Ishikawa (cell line): Measurements from ENCODE around the gene ARHGAP44.

Experiments
- CEBPB ChIP-seq: IDR thresholded peaks from 2 replicates; pipeline ENCODE4 v1.6.1; 2012
- CREB1 ChIP-seq: IDR thresholded peaks from 2 replicates; pipeline ENCODE4 v1.6.1; 2012; ENCODE audit warnings: low read depth
- EGR1 ChIP-seq: IDR thresholded peaks from 2 replicates; pipeline ENCODE4 v1.6.1; 2012
- EP300 ChIP-seq: IDR thresholded peaks from 2 replicates; pipeline ENCODE4 v1.6.1; 2012; ENCODE audit warnings: borderline replicate concordance
- FOXM1 ChIP-seq: IDR thresholded peaks from 2 replicates; pipeline ENCODE4 v1.6.1; 2012; ENCODE audit warnings: low read depth, borderline replicate concordance
- NFIC ChIP-seq: IDR thresholded peaks from 2 replicates; pipeline ENCODE4 v1.6.1; 2012
- RAD21 ChIP-seq: IDR thresholded peaks from 2 replicates; pipeline ENCODE4 v1.6.1; 2012; ENCODE audit warnings: low read depth
- TAF1 ChIP-seq: IDR thresholded peaks from 2 replicates; pipeline ENCODE4 v1.6.1; 2012; ENCODE audit warnings: low read depth, mild to moderate bottlenecking
- TCF12 ChIP-seq: IDR thresholded peaks from 2 replicates; pipeline ENCODE4 v1.6.1; 2012; ENCODE audit warnings: low read depth
- TEAD4 ChIP-seq: IDR thresholded peaks from 2 replicates; pipeline ENCODE4 v1.6.1; 2012
- YY1 ChIP-seq: IDR thresholded peaks from 2 replicates; pipeline ENCODE4 v1.6.1; 2012; ENCODE audit warnings: low read depth
- TF ChIP-seq, protein P1 (sequence below): IDR thresholded peaks from 2 replicates; pipeline ENCODE4 v1.6.1; 2012; ENCODE audit warnings: low read depth, mild to moderate bottlenecking
- TF ChIP-seq, protein P2 (sequence below): IDR thresholded peaks from 2 replicates; pipeline ENCODE4 v1.6.1; 2012
- TF ChIP-seq, protein P3 (sequence below): IDR thresholded peaks from 2 replicates; pipeline ENCODE4 v1.6.1; 2012

DNA sequence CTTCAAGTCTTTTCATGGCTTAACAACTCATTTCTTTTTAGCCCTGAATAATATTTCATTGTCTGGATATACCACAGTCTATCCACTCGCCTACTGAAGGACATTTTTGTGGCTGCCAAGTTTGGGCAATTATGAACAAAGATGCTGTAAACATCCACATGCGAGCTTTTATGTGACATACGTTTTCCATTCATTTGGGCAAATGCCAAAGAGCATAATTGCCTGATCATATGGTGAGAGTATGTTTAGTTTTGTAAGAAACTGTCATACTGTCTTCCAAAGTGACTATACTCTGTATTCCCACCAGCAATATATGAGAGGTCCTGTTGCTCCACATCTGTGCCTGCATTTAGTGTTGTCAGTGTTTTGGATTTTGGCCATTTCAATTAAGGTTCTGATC lies 147.2 kb downstream of the ARHGAP44 start:
- TF ChIP-seq, protein P1, sequence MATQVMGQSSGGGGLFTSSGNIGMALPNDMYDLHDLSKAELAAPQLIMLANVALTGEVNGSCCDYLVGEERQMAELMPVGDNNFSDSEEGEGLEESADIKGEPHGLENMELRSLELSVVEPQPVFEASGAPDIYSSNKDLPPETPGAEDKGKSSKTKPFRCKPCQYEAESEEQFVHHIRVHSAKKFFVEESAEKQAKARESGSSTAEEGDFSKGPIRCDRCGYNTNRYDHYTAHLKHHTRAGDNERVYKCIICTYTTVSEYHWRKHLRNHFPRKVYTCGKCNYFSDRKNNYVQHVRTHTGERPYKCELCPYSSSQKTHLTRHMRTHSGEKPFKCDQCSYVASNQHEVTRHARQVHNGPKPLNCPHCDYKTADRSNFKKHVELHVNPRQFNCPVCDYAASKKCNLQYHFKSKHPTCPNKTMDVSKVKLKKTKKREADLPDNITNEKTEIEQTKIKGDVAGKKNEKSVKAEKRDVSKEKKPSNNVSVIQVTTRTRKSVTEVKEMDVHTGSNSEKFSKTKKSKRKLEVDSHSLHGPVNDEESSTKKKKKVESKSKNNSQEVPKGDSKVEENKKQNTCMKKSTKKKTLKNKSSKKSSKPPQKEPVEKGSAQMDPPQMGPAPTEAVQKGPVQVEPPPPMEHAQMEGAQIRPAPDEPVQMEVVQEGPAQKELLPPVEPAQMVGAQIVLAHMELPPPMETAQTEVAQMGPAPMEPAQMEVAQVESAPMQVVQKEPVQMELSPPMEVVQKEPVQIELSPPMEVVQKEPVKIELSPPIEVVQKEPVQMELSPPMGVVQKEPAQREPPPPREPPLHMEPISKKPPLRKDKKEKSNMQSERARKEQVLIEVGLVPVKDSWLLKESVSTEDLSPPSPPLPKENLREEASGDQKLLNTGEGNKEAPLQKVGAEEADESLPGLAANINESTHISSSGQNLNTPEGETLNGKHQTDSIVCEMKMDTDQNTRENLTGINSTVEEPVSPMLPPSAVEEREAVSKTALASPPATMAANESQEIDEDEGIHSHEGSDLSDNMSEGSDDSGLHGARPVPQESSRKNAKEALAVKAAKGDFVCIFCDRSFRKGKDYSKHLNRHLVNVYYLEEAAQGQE: no peak
- TF ChIP-seq TAF1: no peak
- no peak for TF ChIP-seq CEBPB
- no peak for TF ChIP-seq EP300
- TF ChIP-seq, protein P2, sequence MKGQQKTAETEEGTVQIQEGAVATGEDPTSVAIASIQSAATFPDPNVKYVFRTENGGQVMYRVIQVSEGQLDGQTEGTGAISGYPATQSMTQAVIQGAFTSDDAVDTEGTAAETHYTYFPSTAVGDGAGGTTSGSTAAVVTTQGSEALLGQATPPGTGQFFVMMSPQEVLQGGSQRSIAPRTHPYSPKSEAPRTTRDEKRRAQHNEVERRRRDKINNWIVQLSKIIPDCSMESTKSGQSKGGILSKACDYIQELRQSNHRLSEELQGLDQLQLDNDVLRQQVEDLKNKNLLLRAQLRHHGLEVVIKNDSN: no peak
- no peak for TF ChIP-seq RAD21
- TF ChIP-seq, protein P3, sequence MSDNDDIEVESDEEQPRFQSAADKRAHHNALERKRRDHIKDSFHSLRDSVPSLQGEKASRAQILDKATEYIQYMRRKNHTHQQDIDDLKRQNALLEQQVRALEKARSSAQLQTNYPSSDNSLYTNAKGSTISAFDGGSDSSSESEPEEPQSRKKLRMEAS: no peak
- no peak for TF ChIP-seq YY1
- no peak for TF ChIP-seq NFIC
- TF ChIP-seq FOXM1: no peak
- no peak for TF ChIP-seq TCF12
- TF ChIP-seq TEAD4: no peak
- TF ChIP-seq CREB1: no peak
- TF ChIP-seq EGR1: no peak
